Ectodermal cell (in vitro differentiated cells): ENCODE data around the gene HDAC11.

Experiments used
- H3K27ac ChIP-seq: 2 replicates; pipeline ENCODE4 v1.7.0; 2013; ENCODE audit warnings: mild to moderate bottlenecking, low read depth, low read length; ENCODE audit not compliant: insufficient read depth, poor library complexity, severe bottlenecking
- H3K27me3 ChIP-seq: 2 replicates; pipeline ENCODE4 v1.7.0; 2013; ENCODE audit warnings: mild to moderate bottlenecking, low read length; ENCODE audit not compliant: insufficient read depth, control insufficient read depth, poor library complexity, severe bottlenecking
- H3K36me3 ChIP-seq: one replicate; pipeline ENCODE4 v1.7.0; 2013; ENCODE audit warnings: low read length; ENCODE audit not compliant: control insufficient read depth, insufficient read depth
- H3K4me1 ChIP-seq: one replicate; pipeline ENCODE4 v1.7.0; 2013; ENCODE audit warnings: low read length; ENCODE audit not compliant: control insufficient read depth, insufficient read depth
- H3K4me3 ChIP-seq: 2 replicates; pipeline ENCODE4 v1.7.0; 2013; ENCODE audit warnings: low read depth, low read length, control low read depth; ENCODE audit not compliant: insufficient read depth
- H3K9me3 ChIP-seq: 2 replicates; pipeline ENCODE4 v1.7.0; 2013; ENCODE audit warnings: mild to moderate bottlenecking, low read length, moderate library complexity; ENCODE audit not compliant: control insufficient read depth
- WGBS, 2 experiments: methylation state at CpG; one replicate each; pipeline ENCODE4 v1.1.7; 2013; ENCODE audit warnings: missing lambda C conversion rate in 2 of 2; 5-methylcytosine and 5-hydroxymethylcytosine counted together

Gene HDAC11

GRCh38 chr3:13535526-13535875 lies 55.4 kb downstream of the HDAC11 start:
- Histone ChIP-seq H3K9me3 (no peaks in the 10 kb centered on the region), H3K4me1 (peaks cover 13% of the 10 kb centered on the region), H3K36me3 (no peaks in the 10 kb centered on the region), H3K27ac (no peak overlapping the region), H3K27me3 (no peaks in the 10 kb centered on the region), H3K4me3 (no peak overlapping the region)
- 89 to 91% methylated on average over 10 of the region's 10 CpGs for WGBS, 2 experiments

- H3K27ac ChIP-seq: no peak overlapping the region
- H3K4me1 ChIP-seq: peaks cover 14% of the 10 kb centered on the region
- H3K27me3 ChIP-seq: no peaks in the 10 kb centered on the region
- no peaks in the 10 kb centered on the region for H3K36me3 ChIP-seq
- H3K4me3 ChIP-seq: no peak overlapping the region
- 91 to 92% methylated on average over 9 of the region's 9 CpGs for WGBS, 2 experiments
- H3K9me3 ChIP-seq: no peaks in the 10 kb centered on the region
These were observed 55.8 kb downstream of the HDAC11 start for GRCh38 chr3:13535905-13536304.

GRCh38 chr3:13536432-13536831 lies 56.3 kb downstream of the HDAC11 start:
- Histone ChIP-seq H3K4me1 (peaks cover 14% of the 10 kb centered on the region), H3K27me3 (no peaks in the 10 kb centered on the region), H3K27ac (no peak overlapping the region), H3K4me3 (no peak overlapping the region), H3K36me3 (no peaks in the 10 kb centered on the region), H3K9me3 (no peaks in the 10 kb centered on the region)
- WGBS, 2 experiments: 91 to 94% methylated on average over 3 of the region's 3 CpGs

GRCh38 chr3:13536832-13537231 lies 56.7 kb downstream of the HDAC11 start:
- H3K27me3 ChIP-seq: no peaks in the 10 kb centered on the region
- H3K36me3 ChIP-seq: no peaks in the 10 kb centered on the region
- no peak overlapping the region for H3K27ac ChIP-seq
- 65 to 66% methylated on average over 8 of the region's 8 CpGs for WGBS, 2 experiments
- no peak overlapping the region for H3K4me3 ChIP-seq
- no peaks in the 10 kb centered on the region for H3K9me3 ChIP-seq
- peaks cover 14% of the 10 kb centered on the region for H3K4me1 ChIP-seq

- H3K4me3 ChIP-seq: no peak overlapping the region
- H3K27ac ChIP-seq: no peak overlapping the region
- WGBS, 2 experiments: 91 to 95% methylated on average over 6 of the region's 6 CpGs
- no peaks in the 10 kb centered on the region for H3K9me3 ChIP-seq
- no peaks in the 10 kb centered on the region for H3K27me3 ChIP-seq
- peaks cover 14% of the 10 kb centered on the region for H3K4me1 ChIP-seq
- H3K36me3 ChIP-seq: no peaks in the 10 kb centered on the region
These were observed 57.3 kb downstream of the HDAC11 start for GRCh38 chr3:13537244-13537908.

- no peak overlapping the region for H3K4me3 ChIP-seq
- H3K27me3 ChIP-seq: no peaks in the 10 kb centered on the region
- H3K4me1 ChIP-seq: peaks cover 14% of the 10 kb centered on the region
- H3K36me3 ChIP-seq: no peaks in the 10 kb centered on the region
- no peaks in the 10 kb centered on the region for H3K9me3 ChIP-seq
- 91 to 93% methylated on average over 6 of the region's 6 CpGs for WGBS, 2 experiments
- no peak overlapping the region for H3K27ac ChIP-seq
These were observed 57.8 kb downstream of the HDAC11 start for GRCh38 chr3:13537909-13538296.

- H3K4me1 ChIP-seq: peaks cover 14% of the 10 kb centered on the region
- WGBS, 2 experiments: 82 to 85% methylated on average over 8 to 9 of the region's 9 CpGs
- no peak overlapping the region for H3K27ac ChIP-seq
- no peaks in the 10 kb centered on the region for H3K9me3 ChIP-seq
- no peaks in the 10 kb centered on the region for H3K27me3 ChIP-seq
- no peak overlapping the region for H3K4me3 ChIP-seq
- H3K36me3 ChIP-seq: no peaks in the 10 kb centered on the region
These were observed 58.6 kb downstream of the HDAC11 start for GRCh38 chr3:13538520-13539291.

GRCh38 chr3:13539292-13539638 lies 59.2 kb downstream of the HDAC11 start:
- Histone ChIP-seq H3K36me3 (no peaks in the 10 kb centered on the region), H3K4me1 (peaks cover 14% of the 10 kb centered on the region), H3K4me3 (no peak overlapping the region), H3K27me3 (no peaks in the 10 kb centered on the region), H3K9me3 (no peaks in the 10 kb centered on the region), H3K27ac (no peak overlapping the region)
- WGBS, 2 experiments: 91 to 93% methylated on average over 5 of the region's 5 CpGs

GRCh38 chr3:13539671-13540070 lies 59.6 kb downstream of the HDAC11 start:
- Histone ChIP-seq H3K4me1 (peaks cover 14% of the 10 kb centered on the region), H3K4me3 (no peak overlapping the region), H3K27me3 (no peaks in the 10 kb centered on the region), H3K36me3 (no peaks in the 10 kb centered on the region), H3K27ac (no peak overlapping the region), H3K9me3 (no peaks in the 10 kb centered on the region)
- whole genome bisulfite sequencing, 2 experiments: 83 to 84% methylated on average over 8 of the region's 8 CpGs

- H3K27ac ChIP-seq: no peak overlapping the region
- H3K36me3 ChIP-seq: no peaks in the 10 kb centered on the region
- peaks cover 14% of the 10 kb centered on the region for H3K4me1 ChIP-seq
- no peaks in the 10 kb centered on the region for H3K27me3 ChIP-seq
- H3K9me3 ChIP-seq: no peaks in the 10 kb centered on the region
- H3K4me3 ChIP-seq: no peak overlapping the region
- 88% methylated on average over 4 of the region's 4 CpGs for WGBS, 2 experiments
These were observed 60.3 kb downstream of the HDAC11 start for GRCh38 chr3:13540297-13540995.
